SK-N-SH (cell line): ENCODE measurements around the gene ATXN2.
"Not testable (repeated sequence)": the region's sequence is repeated elsewhere in the genome, so short reads cannot be mapped to it uniquely, and the experiment has no call there.

Source experiments
- CTCF ChIP-seq: fragments of 200-600 bp; sonication (generic); IDR thresholded peaks from 2 replicates; pipeline ENCODE4 v1.6.1; 2017; ENCODE audit warnings: antibody characterized with exemption, mild to moderate bottlenecking, moderate library complexity
- GABPA ChIP-seq: IDR thresholded peaks from 2 replicates; pipeline ENCODE4 v1.4.0; 2012; ENCODE audit warnings: low read depth, mild to moderate bottlenecking
- JUND ChIP-seq: IDR thresholded peaks from 2 replicates; pipeline ENCODE4 v1.4.0; 2012
- MEF2A ChIP-seq: IDR thresholded peaks from 2 replicates; pipeline ENCODE4 v1.4.0; 2012; ENCODE audit warnings: low read depth, borderline replicate concordance
- NFIC ChIP-seq: IDR thresholded peaks from 2 replicates; pipeline ENCODE4 v1.4.0; 2012; ENCODE audit warnings: borderline replicate concordance
- POLR2AphosphoS5 ChIP-seq: IDR thresholded peaks from 2 replicates; pipeline ENCODE4 v1.6.1; 2012; ENCODE audit warnings: low read depth, low read length
- REST ChIP-seq: IDR thresholded peaks from 2 replicates; pipeline ENCODE4 v1.6.1; 2012; ENCODE audit warnings: mild to moderate bottlenecking, low read depth, low read length, moderate library complexity
- RFX5 ChIP-seq: IDR thresholded peaks from 2 replicates; pipeline ENCODE4 v1.6.1; 2012; ENCODE audit warnings: mild to moderate bottlenecking, improper control_type of control experiment, low read length
- SIN3A ChIP-seq: IDR thresholded peaks from 2 replicates; pipeline ENCODE4 v1.6.1; 2012; ENCODE audit warnings: low read depth, mild to moderate bottlenecking, low read length, moderate library complexity, borderline replicate concordance
- SMC3 ChIP-seq: IDR thresholded peaks from 2 replicates; pipeline ENCODE4 v1.6.1; 2012; ENCODE audit warnings: low read depth, low read length, improper control_type of control experiment
- TAF1 ChIP-seq: IDR thresholded peaks from 2 replicates; pipeline ENCODE4 v1.6.1; 2012; ENCODE audit warnings: low read depth, mild to moderate bottlenecking, low read length, moderate library complexity, borderline replicate concordance
- TEAD4 ChIP-seq: IDR thresholded peaks from 2 replicates; pipeline ENCODE4 v1.4.0; 2012; ENCODE audit warnings: mild to moderate bottlenecking, borderline replicate concordance; ENCODE audit not compliant: insufficient read depth
- USF1 ChIP-seq: IDR thresholded peaks from 2 replicates; pipeline ENCODE4 v1.4.0; 2012; ENCODE audit warnings: low read depth, borderline replicate concordance
- YY1 ChIP-seq: IDR thresholded peaks from 2 replicates; pipeline ENCODE4 v1.4.0; 2012; ENCODE audit warnings: low read depth, mild to moderate bottlenecking

- not testable (repeated sequence) for TF ChIP-seq CTCF, POLR2AphosphoS5, TAF1, NFIC, YY1, GABPA, JUND, MEF2A, RFX5, SMC3, TEAD4, REST, USF1, SIN3A
Measured at GRCh38 chr12:111460111-111460510, 139.0 kb downstream of the ATXN2 start.
